GM19463 (cell line): Measurements from ENCODE around the gene BTBD8.
"Not testable (repeated sequence)": the region's sequence is repeated elsewhere in the genome, so short reads cannot be mapped to it uniquely, and the experiment has no call there.

Experiments
- ATAC-seq: cut with Tn5 transposase; IDR thresholded peaks from one replicate; pipeline ENCODE4 v1.9.1; 2021; ENCODE audit warnings: mild to moderate bottlenecking, moderate library complexity; ENCODE audit not compliant: unreplicated experiment

Gene BTBD8

GRCh38 chr1:92080128-92080985 is at the start of gene BTBD8:
TSS of gene BTBD8 (plus strand) at chr1:92080345. CDS start at chr1:92080572, 227 bp downstream.
- ATAC-seq, result peak; percentile 95

- no peak for ATAC-seq
Measured at GRCh38 chr1:92030656-92031107, 49.5 kb upstream of the BTBD8 start.

GRCh38 chr1:92031281-92032110 is 48.6 kb upstream of the BTBD8 start:
- no peak for ATAC-seq

- ATAC-seq, result no peak
Measured at GRCh38 chr1:92037400-92037799, 42.7 kb upstream of the BTBD8 start.

GRCh38 chr1:92038695-92039346 is 41.3 kb upstream of the BTBD8 start:
- no peak for ATAC-seq

- no peak for ATAC-seq
Measured at GRCh38 chr1:92040971-92041370, 39.2 kb upstream of the BTBD8 start.

GRCh38 chr1:92043621-92044020 is 36.5 kb upstream of the BTBD8 start:
- ATAC-seq, result no peak

- ATAC-seq, result no peak
Measured at GRCh38 chr1:92045766-92046495, 34.2 kb upstream of the BTBD8 start.

GRCh38 chr1:92051948-92052347 is 28.2 kb upstream of the BTBD8 start:
- no peak for ATAC-seq

GRCh38 chr1:92065042-92065441 is 15.1 kb upstream of the BTBD8 start:
- ATAC-seq, result no peak

GRCh38 chr1:92066321-92066720 is 13.8 kb upstream of the BTBD8 start:
- no peak for ATAC-seq

- ATAC-seq, result no peak
Measured at GRCh38 chr1:92070892-92071291, 9.3 kb upstream of the BTBD8 start.

GRCh38 chr1:92074446-92074845 is 5.7 kb upstream of the BTBD8 start:
- not testable (repeated sequence) for ATAC-seq

- no peak for ATAC-seq
Measured at GRCh38 chr1:92075311-92075710, 4.8 kb upstream of the BTBD8 start, which contains the start of gene SETSIP. TSS of gene SETSIP (minus strand) at chr1:92075411. CDS start at chr1:92075411, 0 bp downstream.

GRCh38 chr1:92076363-92076762 is 3.8 kb upstream of the BTBD8 start:
- no peak for ATAC-seq

GRCh38 chr1:92078077-92078476 is 2.1 kb upstream of the BTBD8 start:
- ATAC-seq, result not testable (repeated sequence)

- ATAC-seq, result no peak
Measured at GRCh38 chr1:92079441-92079840, 704 bp upstream of the BTBD8 start.

- ATAC-seq, result no peak
Measured at GRCh38 chr1:92081031-92081430, 886 bp downstream of the BTBD8 start.

GRCh38 chr1:92084651-92085050 is 4.5 kb downstream of the BTBD8 start:
- ATAC-seq, result no peak

GRCh38 chr1:92085727-92086126 is 5.6 kb downstream of the BTBD8 start:
- no peak for ATAC-seq
